Mesendoderm (in vitro differentiated cells): ENCODE measurements around the gene CHIC2.

Experiments
- DNase-seq: peaks from one replicate; pipeline ENCODE4 v3.0.0; 2013
- H2AK5ac ChIP-seq: 2 replicates; pipeline ENCODE4 v1.6.1; 2013; ENCODE audit warnings: low read length, inconsistent platforms
- H2BK120ac ChIP-seq: 2 replicates; pipeline ENCODE4 v1.6.1; 2013; ENCODE audit warnings: low read depth, mild to moderate bottlenecking, low read length, moderate library complexity, mixed read lengths
- H2BK15ac ChIP-seq: replicated peaks from 2 replicates; pipeline ENCODE4 v1.6.1; 2013; ENCODE audit warnings: low read depth, mild to moderate bottlenecking, moderate library complexity
- H2BK5ac ChIP-seq: 2 replicates; pipeline ENCODE4 v1.6.1; 2013; ENCODE audit warnings: low read length, inconsistent platforms
- H3K18ac ChIP-seq: 2 replicates; pipeline ENCODE4 v1.6.1; 2013; ENCODE audit warnings: mild to moderate bottlenecking, low read length, mixed read lengths
- H3K23ac ChIP-seq: one replicate; pipeline ENCODE4 v1.6.1; 2013; ENCODE audit warnings: low read length
- H3K27ac ChIP-seq: 2 replicates; pipeline ENCODE4 v1.5.1; 2013; ENCODE audit warnings: low read depth, mild to moderate bottlenecking, inconsistent platforms, low read length, moderate library complexity
- H3K27me3 ChIP-seq: 2 replicates; pipeline ENCODE4 v1.6.1; 2013; ENCODE audit warnings: low read length, control low read depth, mild to moderate bottlenecking, inconsistent platforms; ENCODE audit not compliant: insufficient read depth, poor library complexity
- H3K36me3 ChIP-seq: 2 replicates; pipeline ENCODE4 v1.6.1; 2013; ENCODE audit warnings: low read length, inconsistent platforms; ENCODE audit not compliant: control insufficient read depth, insufficient read depth
- H3K4ac ChIP-seq: one replicate; pipeline ENCODE4 v1.6.1; 2013; ENCODE audit warnings: low read depth, mild to moderate bottlenecking, low read length, moderate library complexity
- H3K4me1 ChIP-seq: 2 replicates; pipeline ENCODE4 v1.6.1; 2013; ENCODE audit warnings: low read depth, low read length, inconsistent platforms; ENCODE audit not compliant: control insufficient read depth
- H3K4me2 ChIP-seq: 2 replicates; pipeline ENCODE4 v1.6.1; 2013; ENCODE audit warnings: low read length
- H3K4me3 ChIP-seq: 2 replicates; pipeline ENCODE4 v1.5.1; 2013; ENCODE audit warnings: mild to moderate bottlenecking, low read length
- H3K56ac ChIP-seq: one replicate; pipeline ENCODE4 v1.6.1; 2013; ENCODE audit warnings: low read length
- H3K79me1 ChIP-seq: 2 replicates; pipeline ENCODE4 v1.6.1; 2013; ENCODE audit warnings: low read length, inconsistent platforms
- H3K79me2 ChIP-seq: 2 replicates; pipeline ENCODE4 v1.6.1; 2013; ENCODE audit warnings: mild to moderate bottlenecking, low read length; ENCODE audit not compliant: control insufficient read depth, insufficient read depth
- H3K9ac ChIP-seq: 2 replicates; pipeline ENCODE4 v1.6.1; 2013; ENCODE audit warnings: low read length, inconsistent platforms
- H4K5ac ChIP-seq: one replicate; pipeline ENCODE4 v1.6.1; 2013; ENCODE audit warnings: low read length
- H4K8ac ChIP-seq: one replicate; pipeline ENCODE4 v1.6.1; 2013; ENCODE audit warnings: low read depth, mild to moderate bottlenecking, control low read depth, low read length, moderate library complexity
- WGBS: extraction: QIAGEN DNeasy Blood & Tissue Kit; methylation state at CpG from one replicate; pipeline ENCODE4 v1.1.7; 2013; ENCODE audit warnings: low lambda C conversion rate, missing lambda C conversion rate; ENCODE audit not compliant: insufficient coverage; ENCODE audit errors: extremely low coverage; 5-methylcytosine and 5-hydroxymethylcytosine counted together

CHIC2 gene

GRCh38 chr4:54099748-54100574 lies 35.6 kb upstream of the CHIC2 start, which contains the start of gene GSX2:
Gene GSX2, plus strand, starts transcription at chr4:54100163. Its CDS starts 182 bp downstream, at chr4:54100345.
- H3K9ac ChIP-seq, result peak within 1 kb of the TSS; percentile 38
- peak within 1 kb of the TSS; percentile 13 for H3K4me3 ChIP-seq
- peak within 1 kb of the TSS; percentile 44 for H3K4me2 ChIP-seq
- H3K4ac ChIP-seq, result no peak within 1 kb of the TSS
- H2BK5ac ChIP-seq, result no peak within 1 kb of the TSS
- DNase-seq, result peak; percentile 29
- peak within 1 kb of the TSS; percentile 71 for H3K23ac ChIP-seq
- no CpG with 5 or more reads among the region's 66 CpGs for WGBS
- no peak within 1 kb of the TSS for H3K18ac ChIP-seq
- peak within 1 kb of the TSS; percentile 60 for H3K56ac ChIP-seq
- no peak within 1 kb of the TSS for H2BK120ac ChIP-seq
- no peaks in the 10 kb centered on the region for H3K79me1 ChIP-seq
- peaks cover 87% of the 10 kb centered on the region for H3K27me3 ChIP-seq
- H2AK5ac ChIP-seq, result no peak within 1 kb of the TSS
- no peak within 1 kb of the TSS for H4K5ac ChIP-seq
- H3K36me3 ChIP-seq, result no peaks in the 10 kb centered on the region
- no peak within 1 kb of the TSS for H3K27ac ChIP-seq
- H4K8ac ChIP-seq, result no peak within 1 kb of the TSS
- peaks cover 8% of the 10 kb centered on the region for H3K4me1 ChIP-seq
- H2BK15ac ChIP-seq, result no peak within 1 kb of the TSS
- H3K79me2 ChIP-seq, result no peaks in the 10 kb centered on the region

- peaks cover 87% of the 10 kb centered on the region for H3K27me3 ChIP-seq
- peak overlapping the region; percentile 38 for H3K9ac ChIP-seq
- no peak overlapping the region for H4K8ac ChIP-seq
- peak overlapping the region; percentile 44 for H3K4me2 ChIP-seq
- no peaks in the 10 kb centered on the region for H3K36me3 ChIP-seq
- H3K79me1 ChIP-seq, result no peaks in the 10 kb centered on the region
- no peak overlapping the region for H2BK15ac ChIP-seq
- peak overlapping the region; percentile 13 for H3K4me3 ChIP-seq
- peaks cover 13% of the 10 kb centered on the region for H3K4me1 ChIP-seq
- H3K27ac ChIP-seq, result no peak overlapping the region
- WGBS, result no CpG with 5 or more reads among the region's 17 CpGs
- no peak overlapping the region for H2BK120ac ChIP-seq
- H2AK5ac ChIP-seq, result no peak overlapping the region
- H3K79me2 ChIP-seq, result no peaks in the 10 kb centered on the region
- H4K5ac ChIP-seq, result no peak overlapping the region
- no peak overlapping the region for H2BK5ac ChIP-seq
- no peak overlapping the region for H3K4ac ChIP-seq
- H3K56ac ChIP-seq, result peak overlapping the region; percentile 60
- no peak overlapping the region for H3K18ac ChIP-seq
- peak; percentile 29 for DNase-seq
- peak overlapping the region; percentile 71 for H3K23ac ChIP-seq
Measured at GRCh38 chr4:54099287-54099747, 34.9 kb upstream of the CHIC2 start.

- H3K4me1 ChIP-seq, result peaks cover 13% of the 10 kb centered on the region
- no CpG with 5 or more reads among the region's 5 CpGs for WGBS
- H4K8ac ChIP-seq, result no peak overlapping the region
Measured at GRCh38 chr4:54098375-54098774, 34.0 kb upstream of the CHIC2 start.

GRCh38 chr4:54097152-54097551 lies 32.7 kb upstream of the CHIC2 start:
- Histone ChIP-seq H3K36me3 (no peaks in the 10 kb centered on the region), H4K5ac (no peak overlapping the region), H3K4me1 (peaks cover 13% of the 10 kb centered on the region), H3K27me3 (peaks cover 89% of the 10 kb centered on the region), H3K56ac (no peak overlapping the region), H2BK120ac (no peak overlapping the region), H2AK5ac (no peak overlapping the region), H3K18ac (no peak overlapping the region), H4K8ac (no peak overlapping the region), H3K4me3 (no peak overlapping the region), H3K4ac (no peak overlapping the region), H3K79me1 (no peaks in the 10 kb centered on the region), H2BK15ac (no peak overlapping the region), H3K79me2 (no peaks in the 10 kb centered on the region), H2BK5ac (no peak overlapping the region), H3K27ac (no peak overlapping the region), H3K23ac (no peak overlapping the region), H3K4me2 (no peak overlapping the region), H3K9ac (no peak overlapping the region)
- DNase-seq, result no peak
- no CpG with 5 or more reads among the region's 6 CpGs for WGBS

More at GRCh38 chr4:54098375-54098774, 34.0 kb upstream of the CHIC2 start:
- Histone ChIP-seq H2BK120ac (no peak overlapping the region), H2BK5ac (no peak overlapping the region), H2BK15ac (no peak overlapping the region), H3K56ac (no peak overlapping the region), H3K79me2 (no peaks in the 10 kb centered on the region), H3K9ac (no peak overlapping the region), H3K4me3 (no peak overlapping the region), H3K4me2 (no peak overlapping the region), H3K36me3 (no peaks in the 10 kb centered on the region), H3K4ac (no peak overlapping the region), H4K5ac (no peak overlapping the region), H3K27ac (no peak overlapping the region), H2AK5ac (no peak overlapping the region), H3K27me3 (peaks cover 87% of the 10 kb centered on the region), H3K23ac (no peak overlapping the region), H3K79me1 (no peaks in the 10 kb centered on the region), H3K18ac (no peak overlapping the region)
- peak; percentile 16 for DNase-seq

- H3K9ac ChIP-seq, result no peak overlapping the region
- no peak overlapping the region for H3K27ac ChIP-seq
- WGBS, result no CpG with 5 or more reads among the region's 13 CpGs
- no peak overlapping the region for H4K5ac ChIP-seq
- peaks cover 86% of the 10 kb centered on the region for H3K27me3 ChIP-seq
- no peak overlapping the region for H3K23ac ChIP-seq
- no peak overlapping the region for H3K4me3 ChIP-seq
- no peak overlapping the region for H3K4me2 ChIP-seq
- H2BK15ac ChIP-seq, result no peak overlapping the region
- H3K4me1 ChIP-seq, result peaks cover 13% of the 10 kb centered on the region
- no peak overlapping the region for H3K56ac ChIP-seq
- no peak for DNase-seq
- no peaks in the 10 kb centered on the region for H3K79me2 ChIP-seq
- no peak overlapping the region for H2AK5ac ChIP-seq
- no peak overlapping the region for H2BK5ac ChIP-seq
- no peaks in the 10 kb centered on the region for H3K79me1 ChIP-seq
- no peak overlapping the region for H3K18ac ChIP-seq
- H4K8ac ChIP-seq, result no peak overlapping the region
- H2BK120ac ChIP-seq, result no peak overlapping the region
- no peaks in the 10 kb centered on the region for H3K36me3 ChIP-seq
- no peak overlapping the region for H3K4ac ChIP-seq
Measured at GRCh38 chr4:54096295-54096962, 32.0 kb upstream of the CHIC2 start.
